Measurements from ENCODE around the gene TBC1D8. TPM values are rescaled to one million over a fixed set of nuclear protein-coding genes. Genes with fewer than 3 reads are reported as not detected.

The TBC1D8 gene
- total and polyA plus RNA-seq, 9 of the 15 experiments (the other 6 are each of a cell fraction or from before 2014, with no cell fraction given): 0.36 to 1.3 (median 0.82) TPM

DNA sequence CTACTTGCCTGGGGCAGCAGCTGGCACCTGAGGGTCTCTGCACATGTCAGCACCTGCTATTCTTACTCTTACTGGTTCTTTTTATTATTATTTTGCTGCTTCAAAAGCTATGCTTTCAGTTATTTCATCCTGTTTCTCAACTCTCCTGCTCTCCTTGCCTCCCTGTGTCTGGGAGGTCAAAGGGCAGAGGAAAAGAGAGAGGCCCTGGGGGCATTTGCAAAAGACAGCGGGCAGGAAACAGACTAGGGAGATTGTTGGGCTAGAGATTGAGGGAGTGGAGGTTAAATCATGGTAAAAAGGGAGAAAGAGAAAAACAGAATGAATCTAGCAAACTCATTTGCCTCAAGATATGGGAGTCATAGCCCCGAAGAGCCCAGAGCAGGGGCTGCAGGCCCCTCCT lies 170.2 kb downstream of the TBC1D8 start:
- ChIA-PET POLR2A (interaction anchor here (1.3 kb wide), 1 partner anchor 203 kb away, joined by 3 read pairs; no protein-coding TSS in a partner anchor), CTCF (ENCODE audit: low intra/inter-chr PET ratio) (no interaction called here)
- DNase-seq (ENCODE audit: extremely low read depth in 1 of 4, low spot score in 3 of 4) (no peak), ATAC-seq (no peak), FAIRE-seq (no peak)
- no peaks in the 10 kb centered on the region for H3K9me3 ChIP-seq (replicated peaks; ENCODE audit: control insufficient read depth, insufficient read depth, low read depth, low read length)
- intact Hi-C loops (cut with micrococcal nuclease) (loop anchor here (10.0 kb wide), 2 partner anchors 156 to 556 kb away; partner anchors contain the start of gene NPAS2), in situ Hi-C loops (cut with MboI) (no loop called here)
- H4K20me1 ChIP-seq (replicated peaks; ENCODE audit: control insufficient read depth, insufficient read depth, low read length): peaks cover 7% of the 10 kb centered on the region; the same call in 1 of the 2 replicates
- H3K36me3 ChIP-seq (ENCODE audit: control insufficient read depth, insufficient read depth, low read length): no peaks in the 10 kb centered on the region
- no TSS peak for BruUV-seq (replicated peaks)
- H3K27ac ChIP-seq (ENCODE audit: extremely low read depth, low read depth, low read length): no peak overlapping the region
- H3K79me2 ChIP-seq (ENCODE audit: control insufficient read depth, insufficient read depth, low read length): no peaks in the 10 kb centered on the region
- no peak overlapping the region for H3K9ac ChIP-seq (ENCODE audit: insufficient read depth in 1 of 2, low read depth in 2 of 2, low read length in 2 of 2)
- 0% methylated on average over 2 of the region's 2 CpGs for WGBS (ENCODE audit: insufficient coverage, low coverage, missing lambda C conversion rate)
- H3K4me1 ChIP-seq (replicated peaks in 1 of 2; ENCODE audit: control insufficient read depth in 2 of 2, insufficient read depth in 2 of 2, low read length in 2 of 2): 0 out of 5 replicates have a peak, but pooled peaks cover 0 to 4% of the 10 kb centered on the region in 2 experiments
- peaks cover 30 to 70% of the 10 kb centered on the region in 2 experiments for H3K27me3 ChIP-seq (ENCODE audit: control insufficient read depth in 2 of 2, insufficient read depth in 2 of 2, low read length in 2 of 2)
- H3K9me1 ChIP-seq (ENCODE audit: control insufficient read depth, insufficient read depth, low read length): no peaks in the 10 kb centered on the region
- no peak overlapping the region for H3K4me2 ChIP-seq (ENCODE audit: insufficient read depth, low read length)
- H2AFZ ChIP-seq (ENCODE audit: low read depth, low read length): no peak overlapping the region
- H3K4me3 ChIP-seq: no peak overlapping the region
- TF ChIP-seq, protein P1, sequence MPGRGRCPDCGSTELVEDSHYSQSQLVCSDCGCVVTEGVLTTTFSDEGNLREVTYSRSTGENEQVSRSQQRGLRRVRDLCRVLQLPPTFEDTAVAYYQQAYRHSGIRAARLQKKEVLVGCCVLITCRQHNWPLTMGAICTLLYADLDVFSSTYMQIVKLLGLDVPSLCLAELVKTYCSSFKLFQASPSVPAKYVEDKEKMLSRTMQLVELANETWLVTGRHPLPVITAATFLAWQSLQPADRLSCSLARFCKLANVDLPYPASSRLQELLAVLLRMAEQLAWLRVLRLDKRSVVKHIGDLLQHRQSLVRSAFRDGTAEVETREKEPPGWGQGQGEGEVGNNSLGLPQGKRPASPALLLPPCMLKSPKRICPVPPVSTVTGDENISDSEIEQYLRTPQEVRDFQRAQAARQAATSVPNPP (IDR thresholded peaks at IDR 0.05; ENCODE audit: borderline replicate concordance, insufficient read depth, insufficient read length): no peak
- TF ChIP-seq GATA2 (CRISPR knock-in tag; IDR thresholded peaks at IDR 0.05) (no peak), ZNF696 (CRISPR knock-in tag; conservative IDR thresholded peaks at IDR 0.05) (no peak), LARP7 (IDR thresholded peaks at IDR 0.05) (no peak), NCOA4 (IDR thresholded peaks at IDR 0.05; ENCODE audit: partially characterized antibody) (no peak), ZEB2 (IDR thresholded peaks at IDR 0.05) (no peak)
- TF ChIP-seq, protein P2, sequence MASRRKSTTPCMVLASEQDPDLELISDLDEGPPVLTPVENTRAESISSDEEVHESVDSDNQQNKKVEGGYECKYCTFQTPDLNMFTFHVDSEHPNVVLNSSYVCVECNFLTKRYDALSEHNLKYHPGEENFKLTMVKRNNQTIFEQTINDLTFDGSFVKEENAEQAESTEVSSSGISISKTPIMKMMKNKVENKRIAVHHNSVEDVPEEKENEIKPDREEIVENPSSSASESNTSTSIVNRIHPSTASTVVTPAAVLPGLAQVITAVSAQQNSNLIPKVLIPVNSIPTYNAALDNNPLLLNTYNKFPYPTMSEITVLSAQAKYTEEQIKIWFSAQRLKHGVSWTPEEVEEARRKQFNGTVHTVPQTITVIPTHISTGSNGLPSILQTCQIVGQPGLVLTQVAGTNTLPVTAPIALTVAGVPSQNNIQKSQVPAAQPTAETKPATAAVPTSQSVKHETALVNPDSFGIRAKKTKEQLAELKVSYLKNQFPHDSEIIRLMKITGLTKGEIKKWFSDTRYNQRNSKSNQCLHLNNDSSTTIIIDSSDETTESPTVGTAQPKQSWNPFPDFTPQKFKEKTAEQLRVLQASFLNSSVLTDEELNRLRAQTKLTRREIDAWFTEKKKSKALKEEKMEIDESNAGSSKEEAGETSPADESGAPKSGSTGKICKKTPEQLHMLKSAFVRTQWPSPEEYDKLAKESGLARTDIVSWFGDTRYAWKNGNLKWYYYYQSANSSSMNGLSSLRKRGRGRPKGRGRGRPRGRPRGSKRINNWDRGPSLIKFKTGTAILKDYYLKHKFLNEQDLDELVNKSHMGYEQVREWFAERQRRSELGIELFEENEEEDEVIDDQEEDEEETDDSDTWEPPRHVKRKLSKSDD (conservative IDR thresholded peaks at IDR 0.05; ENCODE audit: low read length): no peak
- TF ChIP-seq, protein P3, sequence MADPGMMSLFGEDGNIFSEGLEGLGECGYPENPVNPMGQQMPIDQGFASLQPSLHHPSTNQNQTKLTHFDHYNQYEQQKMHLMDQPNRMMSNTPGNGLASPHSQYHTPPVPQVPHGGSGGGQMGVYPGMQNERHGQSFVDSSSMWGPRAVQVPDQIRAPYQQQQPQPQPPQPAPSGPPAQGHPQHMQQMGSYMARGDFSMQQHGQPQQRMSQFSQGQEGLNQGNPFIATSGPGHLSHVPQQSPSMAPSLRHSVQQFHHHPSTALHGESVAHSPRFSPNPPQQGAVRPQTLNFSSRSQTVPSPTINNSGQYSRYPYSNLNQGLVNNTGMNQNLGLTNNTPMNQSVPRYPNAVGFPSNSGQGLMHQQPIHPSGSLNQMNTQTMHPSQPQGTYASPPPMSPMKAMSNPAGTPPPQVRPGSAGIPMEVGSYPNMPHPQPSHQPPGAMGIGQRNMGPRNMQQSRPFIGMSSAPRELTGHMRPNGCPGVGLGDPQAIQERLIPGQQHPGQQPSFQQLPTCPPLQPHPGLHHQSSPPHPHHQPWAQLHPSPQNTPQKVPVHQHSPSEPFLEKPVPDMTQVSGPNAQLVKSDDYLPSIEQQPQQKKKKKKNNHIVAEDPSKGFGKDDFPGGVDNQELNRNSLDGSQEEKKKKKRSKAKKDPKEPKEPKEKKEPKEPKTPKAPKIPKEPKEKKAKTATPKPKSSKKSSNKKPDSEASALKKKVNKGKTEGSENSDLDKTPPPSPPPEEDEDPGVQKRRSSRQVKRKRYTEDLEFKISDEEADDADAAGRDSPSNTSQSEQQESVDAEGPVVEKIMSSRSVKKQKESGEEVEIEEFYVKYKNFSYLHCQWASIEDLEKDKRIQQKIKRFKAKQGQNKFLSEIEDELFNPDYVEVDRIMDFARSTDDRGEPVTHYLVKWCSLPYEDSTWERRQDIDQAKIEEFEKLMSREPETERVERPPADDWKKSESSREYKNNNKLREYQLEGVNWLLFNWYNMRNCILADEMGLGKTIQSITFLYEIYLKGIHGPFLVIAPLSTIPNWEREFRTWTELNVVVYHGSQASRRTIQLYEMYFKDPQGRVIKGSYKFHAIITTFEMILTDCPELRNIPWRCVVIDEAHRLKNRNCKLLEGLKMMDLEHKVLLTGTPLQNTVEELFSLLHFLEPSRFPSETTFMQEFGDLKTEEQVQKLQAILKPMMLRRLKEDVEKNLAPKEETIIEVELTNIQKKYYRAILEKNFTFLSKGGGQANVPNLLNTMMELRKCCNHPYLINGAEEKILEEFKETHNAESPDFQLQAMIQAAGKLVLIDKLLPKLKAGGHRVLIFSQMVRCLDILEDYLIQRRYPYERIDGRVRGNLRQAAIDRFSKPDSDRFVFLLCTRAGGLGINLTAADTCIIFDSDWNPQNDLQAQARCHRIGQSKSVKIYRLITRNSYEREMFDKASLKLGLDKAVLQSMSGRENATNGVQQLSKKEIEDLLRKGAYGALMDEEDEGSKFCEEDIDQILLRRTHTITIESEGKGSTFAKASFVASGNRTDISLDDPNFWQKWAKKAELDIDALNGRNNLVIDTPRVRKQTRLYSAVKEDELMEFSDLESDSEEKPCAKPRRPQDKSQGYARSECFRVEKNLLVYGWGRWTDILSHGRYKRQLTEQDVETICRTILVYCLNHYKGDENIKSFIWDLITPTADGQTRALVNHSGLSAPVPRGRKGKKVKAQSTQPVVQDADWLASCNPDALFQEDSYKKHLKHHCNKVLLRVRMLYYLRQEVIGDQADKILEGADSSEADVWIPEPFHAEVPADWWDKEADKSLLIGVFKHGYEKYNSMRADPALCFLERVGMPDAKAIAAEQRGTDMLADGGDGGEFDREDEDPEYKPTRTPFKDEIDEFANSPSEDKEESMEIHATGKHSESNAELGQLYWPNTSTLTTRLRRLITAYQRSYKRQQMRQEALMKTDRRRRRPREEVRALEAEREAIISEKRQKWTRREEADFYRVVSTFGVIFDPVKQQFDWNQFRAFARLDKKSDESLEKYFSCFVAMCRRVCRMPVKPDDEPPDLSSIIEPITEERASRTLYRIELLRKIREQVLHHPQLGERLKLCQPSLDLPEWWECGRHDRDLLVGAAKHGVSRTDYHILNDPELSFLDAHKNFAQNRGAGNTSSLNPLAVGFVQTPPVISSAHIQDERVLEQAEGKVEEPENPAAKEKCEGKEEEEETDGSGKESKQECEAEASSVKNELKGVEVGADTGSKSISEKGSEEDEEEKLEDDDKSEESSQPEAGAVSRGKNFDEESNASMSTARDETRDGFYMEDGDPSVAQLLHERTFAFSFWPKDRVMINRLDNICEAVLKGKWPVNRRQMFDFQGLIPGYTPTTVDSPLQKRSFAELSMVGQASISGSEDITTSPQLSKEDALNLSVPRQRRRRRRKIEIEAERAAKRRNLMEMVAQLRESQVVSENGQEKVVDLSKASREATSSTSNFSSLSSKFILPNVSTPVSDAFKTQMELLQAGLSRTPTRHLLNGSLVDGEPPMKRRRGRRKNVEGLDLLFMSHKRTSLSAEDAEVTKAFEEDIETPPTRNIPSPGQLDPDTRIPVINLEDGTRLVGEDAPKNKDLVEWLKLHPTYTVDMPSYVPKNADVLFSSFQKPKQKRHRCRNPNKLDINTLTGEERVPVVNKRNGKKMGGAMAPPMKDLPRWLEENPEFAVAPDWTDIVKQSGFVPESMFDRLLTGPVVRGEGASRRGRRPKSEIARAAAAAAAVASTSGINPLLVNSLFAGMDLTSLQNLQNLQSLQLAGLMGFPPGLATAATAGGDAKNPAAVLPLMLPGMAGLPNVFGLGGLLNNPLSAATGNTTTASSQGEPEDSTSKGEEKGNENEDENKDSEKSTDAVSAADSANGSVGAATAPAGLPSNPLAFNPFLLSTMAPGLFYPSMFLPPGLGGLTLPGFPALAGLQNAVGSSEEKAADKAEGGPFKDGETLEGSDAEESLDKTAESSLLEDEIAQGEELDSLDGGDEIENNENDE (IDR thresholded peaks at IDR 0.05; ENCODE audit: low read depth, low read length): no peak

All from K562 (cell line).